ENCODE data around the gene COL6A5.
"Not testable (repeated sequence)": the region's sequence is repeated elsewhere in the genome, so short reads cannot be mapped to it uniquely, and the experiment has no call there.

COL6A5 gene

GRCh38 chr3:130384476-130385025 is 39.1 kb downstream of the COL6A5 start:
- no peak for DNase-seq (ENCODE audit: low spot score)

GRCh38 chr3:130386604-130387263 is 41.3 kb downstream of the COL6A5 start:
- DNase-seq (ENCODE audit: low spot score) = no peak

GRCh38 chr3:130389743-130390478 is 44.4 kb downstream of the COL6A5 start:
- no peak for DNase-seq (ENCODE audit: low spot score)

- no peak for DNase-seq (ENCODE audit: low spot score)
Measured at GRCh38 chr3:130392266-130392665, 46.8 kb downstream of the COL6A5 start.

GRCh38 chr3:130393594-130393993 is 48.1 kb downstream of the COL6A5 start:
- DNase-seq (ENCODE audit: low spot score) = no peak

- no peak for DNase-seq (ENCODE audit: low spot score)
Measured at GRCh38 chr3:130395331-130395730, 49.9 kb downstream of the COL6A5 start.

- DNase-seq (ENCODE audit: low spot score) = no peak
Measured at GRCh38 chr3:130395916-130396315, 50.4 kb downstream of the COL6A5 start.

- no peak for DNase-seq (ENCODE audit: low spot score)
Measured at GRCh38 chr3:130404401-130404800, 58.9 kb downstream of the COL6A5 start.

GRCh38 chr3:130405956-130406355 is 60.5 kb downstream of the COL6A5 start:
- DNase-seq (ENCODE audit: low spot score) = no peak

GRCh38 chr3:130408253-130408652 is 62.8 kb downstream of the COL6A5 start:
- DNase-seq (ENCODE audit: low spot score) = not testable (repeated sequence)

- DNase-seq (ENCODE audit: low spot score) = no peak
Measured at GRCh38 chr3:130411320-130411719, 65.8 kb downstream of the COL6A5 start.

GRCh38 chr3:130412991-130413560 is 67.6 kb downstream of the COL6A5 start:
- DNase-seq (ENCODE audit: low spot score) = no peak

- DNase-seq (ENCODE audit: low spot score) = no peak
Measured at GRCh38 chr3:130414457-130414856, 69.0 kb downstream of the COL6A5 start.

GRCh38 chr3:130420466-130420865 is 75.0 kb downstream of the COL6A5 start:
- DNase-seq (ENCODE audit: low spot score) = no peak

- no peak for DNase-seq (ENCODE audit: low spot score)
Measured at GRCh38 chr3:130423064-130423463, 77.6 kb downstream of the COL6A5 start.

GRCh38 chr3:130424837-130425236 is 79.4 kb downstream of the COL6A5 start:
- DNase-seq (ENCODE audit: low spot score) = no peak

- no peak for DNase-seq (ENCODE audit: low spot score)
Measured at GRCh38 chr3:130425484-130425883, 80.0 kb downstream of the COL6A5 start.

GRCh38 chr3:130426206-130426605 is 80.7 kb downstream of the COL6A5 start:
- no peak for DNase-seq (ENCODE audit: low spot score)

- DNase-seq (ENCODE audit: low spot score) = no peak
Measured at GRCh38 chr3:130428871-130429712, 83.6 kb downstream of the COL6A5 start.

- no peak for DNase-seq (ENCODE audit: low spot score)
Measured at GRCh38 chr3:130429713-130430023, 84.2 kb downstream of the COL6A5 start.

- no peak for DNase-seq (ENCODE audit: low spot score)
Measured at GRCh38 chr3:130430266-130430665, 84.8 kb downstream of the COL6A5 start.

- not testable (repeated sequence) for DNase-seq (ENCODE audit: low spot score)
Measured at GRCh38 chr3:130432086-130432485, 86.6 kb downstream of the COL6A5 start.

All from COLO829 (cell line).